GM21717 (cell line): ENCODE measurements around the gene TIA1.
"Not testable (repeated sequence)": the region's sequence is repeated elsewhere in the genome, so short reads cannot be mapped to it uniquely, and the experiment has no call there.

Experiments used
- ATAC-seq: cut with Tn5 transposase; IDR thresholded peaks from one replicate; pipeline ENCODE4 v1.9.1; 2021; ENCODE audit warnings: mild to moderate bottlenecking, moderate library complexity; ENCODE audit not compliant: unreplicated experiment

The TIA1 gene

GRCh38 chr2:70248181-70248847 is at the start of gene TIA1:
TIA1 (minus strand) TSS chr2:70248628; CDS start chr2:70248430, 198 bp downstream.
- peak; percentile 93 for ATAC-seq

DNA sequence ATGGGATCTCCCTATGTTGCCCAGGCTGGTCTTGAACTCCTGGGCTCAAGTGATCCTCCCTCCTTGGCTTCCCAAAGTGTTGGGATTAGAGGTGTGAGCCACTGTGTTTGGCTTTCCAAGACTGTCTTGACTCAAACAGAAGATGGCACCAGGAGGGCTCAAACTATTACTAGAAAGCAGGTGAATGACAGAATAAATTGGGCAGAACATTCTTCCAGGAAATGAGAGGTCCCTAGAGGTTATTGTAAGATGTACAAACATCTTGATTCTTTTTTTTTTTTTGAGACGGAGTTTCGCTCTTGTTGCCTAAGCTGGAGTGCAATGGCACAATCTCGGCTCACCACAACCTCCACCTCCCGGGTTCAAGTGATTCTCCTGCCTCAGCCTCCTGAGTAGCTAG is 49.4 kb upstream of the TIA1 start:
- ATAC-seq: not testable (repeated sequence)

DNA sequence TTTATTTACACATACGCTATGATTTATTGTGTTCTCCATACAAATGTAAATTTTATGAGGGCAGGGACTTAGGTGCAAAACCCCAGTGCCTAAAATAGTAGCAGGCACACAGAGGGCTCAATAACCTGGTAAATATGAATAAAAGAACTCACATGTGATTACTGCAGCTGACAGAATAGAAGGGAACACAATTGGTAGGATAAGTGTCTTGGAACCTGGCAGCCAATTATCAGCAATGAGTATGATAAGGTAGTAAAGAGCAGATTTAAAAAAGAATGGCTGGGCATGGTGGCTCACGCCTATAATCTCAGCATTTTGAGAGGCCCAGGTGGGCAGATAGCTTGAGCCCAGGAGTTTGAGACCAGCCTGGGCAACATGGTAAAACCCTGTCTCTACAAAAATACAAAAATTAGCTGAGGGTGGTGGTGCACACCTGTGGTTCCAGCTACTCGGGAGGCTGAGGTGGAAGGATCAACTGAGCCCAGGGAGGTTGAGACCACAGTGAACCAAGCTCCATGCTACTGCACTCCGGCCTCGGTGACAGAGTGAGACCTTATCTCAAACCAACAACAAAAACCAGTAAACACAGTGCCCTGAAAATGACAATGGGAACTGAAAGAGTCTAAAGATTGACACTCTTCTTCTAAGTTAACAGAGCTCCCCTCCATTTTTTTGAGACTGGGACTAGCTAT is 35.2 kb upstream of the TIA1 start:
- no peak for ATAC-seq

DNA sequence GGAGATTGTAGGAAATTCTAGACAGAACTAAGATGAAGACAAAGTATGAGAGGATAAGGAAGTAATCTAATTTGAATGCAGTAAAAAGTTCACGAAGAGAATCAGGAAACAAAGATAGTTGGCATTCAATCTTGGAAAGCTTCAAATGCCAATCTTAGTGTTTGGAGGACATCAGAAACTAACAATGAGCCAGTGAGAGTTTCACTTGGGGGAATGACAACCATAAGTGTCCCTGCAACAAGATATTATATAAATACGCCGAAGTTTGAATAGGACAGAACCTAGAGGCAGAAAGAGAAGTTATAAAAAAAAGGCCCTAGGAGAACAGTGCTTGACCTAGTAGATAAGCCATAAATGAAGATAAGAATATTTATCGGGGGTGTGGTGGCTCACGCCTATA is 34.0 kb upstream of the TIA1 start:
- no peak for ATAC-seq

- no peak for ATAC-seq
Observed at GRCh38 chr2:70280242-70280798, 31.9 kb upstream of the TIA1 start.

GRCh38 chr2:70270323-70270722 is 21.9 kb upstream of the TIA1 start:
- no peak for ATAC-seq

GRCh38 chr2:70269422-70270302 is 21.2 kb upstream of the TIA1 start:
- not testable (repeated sequence) for ATAC-seq

GRCh38 chr2:70266925-70267324 is 18.5 kb upstream of the TIA1 start:
- not testable (repeated sequence) for ATAC-seq

GRCh38 chr2:70261501-70261900 is 13.1 kb upstream of the TIA1 start:
- ATAC-seq: no peak

GRCh38 chr2:70258532-70258875 is 10.1 kb upstream of the TIA1 start:
- ATAC-seq: peak; percentile 4

DNA sequence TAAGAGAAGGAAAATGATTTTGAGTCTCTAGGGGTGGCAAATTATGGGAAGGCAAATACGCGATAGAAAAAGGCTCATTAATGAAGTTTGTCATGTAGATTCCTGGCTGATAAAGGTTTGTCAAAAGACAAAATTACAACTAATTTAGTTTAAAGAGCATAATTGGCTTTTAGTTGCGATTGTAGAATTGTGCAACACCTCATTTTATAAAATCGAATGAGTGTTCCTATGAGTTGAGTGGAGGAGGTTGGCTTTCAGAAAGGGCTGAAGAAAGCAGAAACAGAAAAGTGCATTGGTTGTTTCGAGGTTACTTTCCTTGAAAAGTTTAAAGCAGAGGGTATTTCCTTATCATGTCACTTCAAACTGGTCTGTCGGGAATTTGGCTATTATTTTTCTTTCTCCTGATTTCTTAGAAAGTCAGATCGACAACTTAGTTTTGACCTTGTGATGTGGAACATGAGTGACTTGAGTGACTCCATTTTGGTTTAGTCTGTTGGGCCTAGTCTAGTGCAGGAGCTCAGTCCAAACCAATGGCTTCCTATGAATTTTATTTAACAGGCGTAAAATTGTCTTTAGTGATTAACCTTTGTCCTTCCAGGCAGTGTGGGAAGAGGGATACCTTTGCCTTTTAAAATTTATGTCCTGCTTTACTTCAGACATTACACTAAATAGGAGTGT is 7.3 kb upstream of the TIA1 start:
- no peak for ATAC-seq

DNA sequence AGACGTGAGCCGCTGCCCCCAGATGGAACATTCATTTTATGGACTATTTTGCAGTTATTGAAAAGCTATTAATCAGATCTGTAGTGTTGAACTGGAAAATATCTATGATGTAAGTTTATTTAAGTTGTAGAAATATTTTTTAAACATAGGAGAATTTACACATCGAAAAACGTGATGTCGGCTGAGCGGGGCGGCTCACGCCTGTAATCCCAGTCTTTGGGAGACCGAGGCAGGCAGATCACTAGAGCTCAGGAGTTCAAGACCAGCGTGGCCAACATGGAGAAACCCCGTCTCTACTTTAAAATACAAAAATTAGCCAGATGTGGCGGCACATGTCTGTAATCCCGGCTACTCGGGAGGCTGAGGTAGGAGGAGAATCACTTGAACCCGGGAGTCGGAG is 2.0 kb upstream of the TIA1 start:
- ATAC-seq: no peak

- ATAC-seq: no peak
Observed at GRCh38 chr2:70247364-70248180, 856 bp downstream of the TIA1 start.

DNA sequence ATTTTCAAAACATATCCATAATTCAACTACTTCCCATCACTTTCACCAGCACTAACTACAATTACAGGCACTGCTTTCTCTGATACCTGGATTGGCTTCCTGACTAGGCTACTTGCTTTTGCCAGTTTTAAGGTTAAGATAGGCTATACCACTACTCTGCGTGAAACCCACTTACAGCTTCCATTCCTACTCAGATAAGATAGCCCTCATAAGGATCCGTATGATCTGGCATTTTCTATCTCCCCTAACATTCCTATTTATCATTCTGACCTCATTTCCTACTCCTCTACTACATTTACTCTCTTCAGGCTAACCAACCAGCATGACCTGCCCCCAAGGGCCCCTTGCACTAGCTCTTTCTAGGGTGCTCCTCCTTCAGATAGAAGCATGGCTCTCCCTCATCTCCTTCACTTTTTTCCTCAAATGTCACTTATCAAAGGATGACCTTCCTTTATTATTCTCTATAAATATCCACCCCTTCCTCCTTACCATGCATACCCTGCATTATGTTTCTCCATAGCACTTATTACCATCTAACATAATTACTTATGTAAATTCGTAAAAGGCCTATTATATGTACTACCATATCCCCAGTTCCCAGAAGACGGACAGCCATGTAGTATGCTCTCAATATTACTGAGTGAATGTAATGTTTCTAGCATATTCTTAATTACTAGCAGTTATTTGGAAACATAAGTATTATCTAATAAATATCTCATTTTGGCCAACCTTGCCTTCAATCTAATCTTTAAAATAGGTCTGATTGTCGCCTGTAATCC is 4.4 kb downstream of the TIA1 start:
- ATAC-seq: no peak

DNA sequence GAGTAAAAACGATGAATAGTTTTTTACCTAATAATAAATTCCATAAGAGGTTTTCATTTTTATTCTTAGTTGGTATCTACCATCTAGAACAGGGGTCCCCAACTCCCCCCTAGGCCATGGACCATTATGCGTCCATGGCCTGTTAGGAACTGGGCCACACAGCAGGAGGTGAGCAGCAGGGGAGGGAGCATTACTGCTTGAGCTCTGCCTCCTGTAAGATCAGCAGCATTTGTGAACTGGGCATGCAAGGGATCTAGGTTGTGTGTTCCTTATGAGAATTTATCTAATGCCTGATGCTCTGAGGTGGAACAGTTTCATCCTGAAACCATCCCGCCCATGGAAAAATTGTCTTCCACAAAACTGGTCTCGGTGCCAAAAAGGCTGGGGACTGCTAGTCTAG is 5.9 kb downstream of the TIA1 start:
- ATAC-seq: no peak

- ATAC-seq: no peak
Observed at GRCh38 chr2:70241340-70241739, 7.1 kb downstream of the TIA1 start.

DNA sequence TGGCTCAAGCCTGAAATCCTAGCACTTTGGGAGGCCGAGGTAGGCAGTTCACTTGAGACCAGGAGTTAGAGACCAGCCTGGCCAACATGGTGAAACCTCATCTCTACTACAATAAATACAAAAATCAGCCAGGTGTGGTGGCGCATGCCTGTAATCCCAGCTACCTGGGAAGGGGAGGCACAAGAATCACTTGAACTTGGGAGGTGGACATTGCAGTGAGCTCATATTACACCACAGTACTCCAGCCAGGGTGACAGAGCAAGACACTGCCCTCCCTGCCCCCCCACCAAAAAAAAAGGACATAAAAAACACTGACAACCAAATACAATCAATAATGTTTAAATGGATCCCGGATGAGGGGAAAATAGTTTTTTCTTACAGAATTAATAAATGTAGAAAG is 7.8 kb downstream of the TIA1 start:
- no peak for ATAC-seq

- ATAC-seq: no peak
Observed at GRCh38 chr2:70233926-70234325, 14.5 kb downstream of the TIA1 start.

DNA sequence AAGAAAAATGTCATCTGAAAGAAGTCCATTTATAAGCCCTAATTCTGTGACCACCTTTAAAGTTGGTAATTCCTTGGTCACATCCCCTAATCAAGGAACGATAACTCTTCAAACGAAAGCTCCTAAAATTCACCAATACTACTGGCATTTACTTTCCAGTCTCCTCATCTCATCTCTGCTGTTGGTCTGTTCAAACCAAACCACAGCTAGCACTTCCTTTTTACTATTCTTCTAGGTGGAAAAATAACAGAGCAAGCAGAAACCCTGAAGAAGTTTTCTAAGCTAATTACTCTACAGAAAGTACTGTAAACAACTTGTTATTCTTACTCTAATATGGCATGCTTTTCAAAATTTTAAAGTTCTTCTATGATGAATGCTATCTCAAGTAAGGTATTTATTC is 21.6 kb downstream of the TIA1 start:
- ATAC-seq: no peak
